HG03558 (cell line): ENCODE data around the gene SNX9.

ENCODE experiments used
- ATAC-seq: cut with Tn5 transposase; IDR thresholded peaks from one replicate; pipeline ENCODE4 v1.9.1; 2021; ENCODE audit warnings: moderate number of reproducible peaks; ENCODE audit not compliant: unreplicated experiment; ENCODE audit errors: extremely low read depth

SNX9 gene

DNA sequence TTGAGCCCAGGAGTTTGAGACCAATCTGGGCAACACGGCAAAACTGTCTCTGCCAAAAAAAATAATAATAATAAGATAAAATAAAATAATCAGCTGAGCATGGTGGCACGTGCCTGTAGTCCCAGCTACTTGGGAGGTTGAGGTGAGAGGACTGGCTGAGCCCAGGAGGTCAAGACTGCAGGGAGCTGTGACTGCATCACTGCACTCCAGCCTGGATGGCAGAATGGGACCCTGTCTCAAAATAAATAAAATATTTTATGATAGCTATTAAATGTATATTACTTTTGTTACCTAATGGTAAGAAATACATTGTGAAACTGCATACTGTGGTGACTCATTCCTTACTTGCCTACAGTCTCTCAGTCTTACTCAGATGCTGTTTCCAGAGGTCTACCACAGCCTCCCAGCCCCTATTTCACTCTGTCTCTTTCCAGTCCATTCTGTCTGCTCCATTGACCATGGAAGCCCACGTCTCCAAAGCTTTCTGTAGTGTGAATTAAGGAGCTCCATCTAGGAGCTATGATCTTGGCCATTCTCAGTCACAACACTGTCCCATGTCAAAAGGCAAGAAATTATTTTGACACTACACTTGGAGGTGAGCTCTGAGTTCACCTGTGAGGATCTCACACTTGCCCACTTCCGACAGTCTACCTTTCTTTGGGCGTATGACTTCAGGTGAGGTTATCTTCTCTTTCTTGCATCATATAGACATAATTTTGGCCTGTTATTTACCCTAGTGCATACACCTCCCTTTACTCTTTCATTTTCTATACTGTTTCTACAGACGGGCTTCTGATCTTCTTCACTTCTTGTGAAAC is 22.4 kb upstream of the SNX9 start:
- ATAC-seq: peak; percentile 85

DNA sequence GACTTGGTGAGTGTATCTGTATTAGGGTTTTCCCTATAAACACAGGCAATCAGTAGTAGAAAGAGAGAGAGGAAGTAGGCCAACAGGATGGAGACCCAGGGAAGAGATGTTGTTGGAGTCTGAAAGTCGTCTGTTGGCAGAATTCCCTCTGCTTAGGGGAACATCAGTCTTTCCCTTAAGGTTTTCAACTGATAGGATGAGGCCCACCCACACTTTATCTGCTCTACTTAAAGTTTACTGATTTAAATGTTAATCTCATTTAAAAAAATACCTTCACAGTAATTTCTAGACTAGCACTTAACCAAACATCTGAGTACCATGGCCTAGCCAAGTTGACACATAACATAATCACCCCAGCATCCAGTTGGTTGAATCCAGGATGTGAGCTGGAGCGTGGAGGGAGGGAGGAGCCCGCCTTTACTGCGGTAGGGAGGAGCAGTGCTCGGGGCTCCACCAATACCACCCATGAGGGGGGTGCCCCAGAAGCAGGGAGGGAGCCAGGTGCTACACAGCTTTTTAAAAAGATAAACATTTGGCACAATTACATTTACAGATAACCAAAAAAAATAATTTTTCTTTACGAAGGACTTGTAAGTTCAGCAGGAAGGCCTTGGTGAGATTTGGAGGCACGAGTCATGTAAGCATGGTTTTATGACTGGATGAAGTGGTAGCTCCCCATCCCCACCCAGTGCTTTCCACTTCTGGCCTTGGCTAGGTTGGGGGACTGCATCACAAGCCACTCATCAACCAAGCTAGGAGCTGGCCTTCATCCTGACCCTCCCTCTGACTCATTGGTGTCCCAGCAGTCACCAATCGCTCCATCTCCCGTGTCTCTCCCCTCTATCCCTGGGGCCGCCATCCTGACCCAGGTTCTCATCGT is 18.4 kb upstream of the SNX9 start:
- no peak for ATAC-seq

DNA sequence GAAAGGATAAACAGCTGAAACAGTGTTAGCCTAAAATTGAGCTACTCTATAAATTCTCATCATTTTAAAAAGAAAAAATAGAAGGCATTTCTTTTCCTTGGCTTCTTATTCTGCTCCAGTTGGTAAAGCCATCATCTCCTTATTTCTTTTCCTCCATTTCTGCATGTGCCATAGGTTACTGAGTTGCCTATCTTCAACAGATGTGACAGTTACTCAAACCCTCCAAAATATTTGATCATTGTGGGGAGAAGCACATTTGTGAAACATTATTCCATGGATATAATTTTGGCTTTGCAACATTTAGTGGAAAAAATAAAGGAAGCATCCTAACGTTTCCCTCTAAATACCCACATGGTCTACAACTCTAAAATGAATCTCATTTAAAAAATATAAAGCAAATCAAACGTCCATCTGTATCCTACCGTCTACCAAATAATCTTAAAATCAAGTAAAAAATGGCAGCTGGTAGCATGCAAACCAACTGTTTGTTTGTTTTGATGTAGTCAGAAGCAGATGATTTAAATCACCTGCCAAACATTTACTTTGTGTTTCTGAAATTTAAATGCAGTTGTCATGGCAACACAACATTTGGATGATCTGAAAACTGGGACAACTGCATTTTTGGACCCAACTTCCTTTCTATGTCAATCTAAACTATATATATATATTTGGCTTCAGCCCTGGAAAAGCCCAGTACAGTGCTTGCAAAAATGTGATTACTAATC is 16.8 kb upstream of the SNX9 start:
- ATAC-seq: no peak

DNA sequence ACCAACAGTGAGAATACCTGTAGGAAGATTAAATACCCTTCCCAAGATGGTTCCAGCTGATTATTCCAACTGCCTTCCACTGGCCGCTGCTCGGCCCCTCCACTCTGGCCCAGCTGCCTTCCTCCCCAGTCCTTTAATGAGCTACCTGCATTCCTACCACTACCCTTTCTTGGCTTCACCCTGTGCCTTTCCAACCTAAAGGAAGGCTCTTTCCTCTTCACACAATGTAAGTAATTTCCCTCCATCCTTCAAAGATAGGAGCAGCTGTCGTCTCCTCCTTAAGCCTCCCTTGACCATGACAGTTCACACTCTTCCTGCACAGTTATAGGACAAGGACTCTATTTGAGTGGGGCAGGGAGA is 16.2 kb upstream of the SNX9 start:
- ATAC-seq: no peak

DNA sequence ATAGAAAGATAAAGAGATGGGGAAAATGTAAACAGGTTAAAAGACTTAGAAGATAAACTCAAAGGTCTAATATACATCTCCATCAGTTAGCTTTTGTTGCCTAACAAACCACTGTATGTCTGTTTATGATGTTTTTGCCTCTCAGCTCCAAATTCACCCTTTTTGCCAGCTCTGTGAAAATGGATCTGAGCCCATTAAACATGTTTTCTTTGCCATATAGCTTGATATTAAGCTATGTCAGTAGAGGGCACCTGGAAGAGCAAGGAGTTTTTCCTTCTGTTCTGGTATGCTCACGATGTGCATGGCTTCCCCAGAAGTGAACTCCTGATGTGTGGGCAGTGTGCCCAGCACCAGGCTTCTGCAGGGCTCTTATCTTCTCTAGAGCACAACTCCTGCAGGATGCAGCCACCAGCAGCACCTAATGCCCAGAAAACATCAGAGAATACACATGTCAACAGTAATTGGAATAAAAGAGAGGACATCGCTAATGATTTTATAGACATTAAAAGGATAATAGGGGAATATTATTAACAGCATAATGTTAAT is 14.6 kb upstream of the SNX9 start:
- ATAC-seq: no peak

DNA sequence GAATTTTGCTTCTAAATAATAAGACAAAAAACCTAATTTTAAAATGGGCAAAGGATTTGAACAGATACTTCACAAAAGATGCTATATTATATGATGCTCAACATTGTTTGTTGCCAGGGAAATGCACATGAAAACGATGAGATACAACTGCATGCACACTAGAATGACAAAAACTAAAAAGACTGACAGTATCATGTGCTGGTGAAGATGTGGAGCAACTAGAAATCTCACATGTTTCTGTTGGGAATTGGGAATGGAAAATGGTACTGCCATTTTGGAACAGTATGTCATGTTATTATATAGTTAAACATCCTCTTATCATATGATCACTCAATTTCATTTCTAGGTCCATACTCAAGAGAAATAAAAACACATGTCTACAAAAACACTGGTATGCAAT is 13.4 kb upstream of the SNX9 start:
- no peak for ATAC-seq

DNA sequence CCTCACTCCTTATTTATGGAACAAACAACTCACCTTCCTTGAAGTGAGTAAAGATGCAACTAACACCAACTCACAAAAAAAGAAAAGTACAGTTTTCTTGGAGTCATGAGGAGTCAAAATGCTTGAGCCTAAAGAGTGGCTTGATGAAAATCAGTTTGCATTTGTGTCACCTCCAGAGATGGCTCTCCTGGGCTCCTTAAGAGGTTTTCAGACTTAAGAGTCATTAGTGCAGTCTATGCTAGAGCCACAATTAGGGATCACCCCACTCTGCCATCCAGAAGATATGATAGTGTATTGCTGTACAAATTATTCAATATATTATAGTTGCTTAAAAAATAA is 11.9 kb upstream of the SNX9 start:
- ATAC-seq: no peak

DNA sequence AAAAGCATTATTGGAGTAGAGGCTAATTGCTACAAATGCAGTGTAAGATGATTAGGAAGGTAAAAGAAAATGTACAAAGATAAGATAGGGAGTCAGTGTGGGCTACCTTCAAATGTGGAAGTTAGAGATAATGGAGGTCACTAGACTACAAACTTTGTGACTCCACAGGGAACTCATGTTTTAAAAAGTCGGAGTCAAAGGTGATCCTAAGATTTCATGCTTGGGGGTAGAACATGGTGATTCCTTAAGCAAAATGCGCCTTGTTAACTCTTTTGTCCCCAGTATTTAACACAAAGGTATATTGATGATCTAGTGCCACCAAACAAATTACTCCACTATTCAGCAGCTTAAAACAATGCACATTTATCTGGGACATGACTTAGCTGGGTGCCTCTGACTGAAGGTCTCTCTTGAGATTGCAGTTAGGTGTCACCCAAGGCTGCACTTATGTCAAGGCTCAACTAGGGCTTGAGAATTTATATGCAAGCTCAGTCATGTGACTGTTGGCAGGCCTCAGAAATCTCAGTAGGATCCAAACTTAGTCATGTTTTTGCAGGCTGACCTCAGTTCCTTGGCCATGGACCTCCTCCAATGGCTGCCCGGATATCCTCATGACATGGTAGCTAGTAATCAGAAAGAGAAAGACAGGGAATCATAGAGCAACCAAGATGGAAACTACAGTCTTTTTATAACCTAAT is 11.4 kb upstream of the SNX9 start:
- ATAC-seq: no peak

DNA sequence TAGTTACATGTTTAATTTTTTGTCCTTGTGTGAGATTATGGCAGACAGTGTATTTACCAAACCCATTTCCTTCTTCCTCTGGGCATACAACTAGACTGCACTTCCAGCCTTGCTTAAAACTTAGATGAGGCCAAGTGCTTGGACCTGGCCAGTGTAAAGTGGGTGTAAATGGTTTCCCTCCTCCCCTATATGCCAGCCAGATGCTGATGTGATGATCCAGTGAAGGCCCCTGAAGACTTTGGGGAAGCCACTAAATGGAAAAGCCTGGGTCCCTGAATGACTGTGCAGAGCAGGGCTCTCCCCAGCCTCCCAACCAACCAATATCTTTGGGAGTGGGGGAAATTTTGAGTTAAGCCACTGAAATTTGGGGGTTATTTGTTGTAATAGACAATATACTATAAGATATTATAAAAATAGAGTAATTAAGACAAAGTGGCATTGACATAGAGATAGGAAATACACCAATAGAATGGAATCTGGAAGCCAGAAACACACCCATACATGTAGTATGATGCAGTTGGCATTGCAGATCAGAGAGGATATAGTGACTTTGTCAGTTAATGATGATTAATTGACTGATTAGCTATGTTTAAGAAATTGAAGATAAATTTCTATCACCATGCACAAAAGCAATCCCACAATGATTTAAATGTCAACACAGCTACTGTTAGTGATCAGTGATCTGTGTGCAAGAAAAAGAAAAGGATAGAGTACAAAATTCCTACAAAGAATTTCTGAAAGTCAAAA is 10.4 kb upstream of the SNX9 start:
- ATAC-seq: no peak

DNA sequence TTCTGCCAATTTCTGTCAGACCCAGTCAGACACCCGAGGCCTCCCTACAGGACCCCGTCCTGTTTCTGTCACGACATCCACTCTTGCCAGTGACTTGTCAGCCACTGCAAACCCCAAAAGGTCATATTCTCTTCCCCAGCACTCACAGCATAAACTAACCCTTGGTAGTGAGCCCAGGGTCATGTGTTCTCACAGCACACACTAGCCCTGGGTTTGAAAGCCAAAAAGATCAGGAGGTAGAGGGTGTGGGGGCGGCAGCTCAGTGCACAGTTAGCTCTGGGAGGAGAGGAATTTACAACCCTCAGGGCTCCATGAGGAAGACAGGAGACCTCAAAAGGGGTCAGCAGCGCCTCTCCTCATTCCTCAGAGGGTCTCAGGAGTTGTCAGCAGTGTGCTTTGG is 9.9 kb upstream of the SNX9 start:
- ATAC-seq: no peak

DNA sequence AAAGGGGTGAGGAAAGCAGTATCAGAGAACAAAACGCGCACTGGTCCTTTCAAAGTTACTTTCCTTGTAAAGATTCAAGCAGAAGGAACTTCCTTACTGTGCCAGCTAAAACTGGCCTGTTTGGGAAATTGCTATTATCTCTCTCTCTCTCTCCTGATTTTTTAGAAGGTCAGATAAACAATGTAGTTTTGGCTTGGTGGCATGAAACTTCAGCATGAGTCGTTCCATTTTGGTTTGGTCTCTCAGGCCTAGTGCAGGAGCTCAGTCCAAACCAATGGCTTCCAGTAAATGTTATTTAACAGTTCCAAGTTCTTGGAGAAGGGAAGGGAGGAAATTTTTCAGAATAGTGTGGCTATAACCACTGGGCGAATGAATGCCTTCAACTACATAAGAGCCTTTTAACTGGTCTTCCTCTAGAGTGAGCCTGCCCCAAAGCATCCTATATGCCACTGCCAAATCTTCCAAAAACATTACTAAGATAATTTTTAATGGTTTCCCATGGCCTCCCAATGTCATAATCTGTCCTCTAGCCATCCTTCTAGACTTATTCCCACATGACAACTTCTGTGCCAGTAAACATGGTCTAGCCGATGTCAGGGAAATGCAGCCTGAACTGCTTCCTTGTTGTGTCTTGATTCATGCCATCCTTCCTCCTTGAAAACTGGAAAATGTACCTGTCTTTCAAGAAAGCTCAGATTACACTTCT is 9.1 kb upstream of the SNX9 start:
- no peak for ATAC-seq

DNA sequence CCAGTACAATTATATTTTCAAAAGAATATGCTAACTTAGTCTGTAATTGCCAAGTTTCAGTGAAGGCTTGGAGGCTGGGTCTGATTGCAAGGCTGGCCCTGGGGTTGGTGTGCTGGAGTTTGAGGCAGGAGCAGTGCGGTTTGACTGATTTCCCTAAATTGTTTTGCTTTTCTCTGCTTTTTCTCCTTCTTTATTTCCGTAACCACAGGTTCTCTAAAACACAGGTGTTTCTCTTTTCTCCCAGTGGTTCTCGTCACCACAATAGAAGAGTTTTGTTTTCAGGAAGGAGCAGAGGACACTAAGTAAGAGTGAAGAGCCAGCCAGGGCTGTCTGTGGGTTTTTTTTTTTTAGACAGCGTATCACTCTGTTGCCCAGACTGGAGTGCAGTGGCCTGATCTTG is 8.2 kb upstream of the SNX9 start:
- ATAC-seq: peak; percentile 55

DNA sequence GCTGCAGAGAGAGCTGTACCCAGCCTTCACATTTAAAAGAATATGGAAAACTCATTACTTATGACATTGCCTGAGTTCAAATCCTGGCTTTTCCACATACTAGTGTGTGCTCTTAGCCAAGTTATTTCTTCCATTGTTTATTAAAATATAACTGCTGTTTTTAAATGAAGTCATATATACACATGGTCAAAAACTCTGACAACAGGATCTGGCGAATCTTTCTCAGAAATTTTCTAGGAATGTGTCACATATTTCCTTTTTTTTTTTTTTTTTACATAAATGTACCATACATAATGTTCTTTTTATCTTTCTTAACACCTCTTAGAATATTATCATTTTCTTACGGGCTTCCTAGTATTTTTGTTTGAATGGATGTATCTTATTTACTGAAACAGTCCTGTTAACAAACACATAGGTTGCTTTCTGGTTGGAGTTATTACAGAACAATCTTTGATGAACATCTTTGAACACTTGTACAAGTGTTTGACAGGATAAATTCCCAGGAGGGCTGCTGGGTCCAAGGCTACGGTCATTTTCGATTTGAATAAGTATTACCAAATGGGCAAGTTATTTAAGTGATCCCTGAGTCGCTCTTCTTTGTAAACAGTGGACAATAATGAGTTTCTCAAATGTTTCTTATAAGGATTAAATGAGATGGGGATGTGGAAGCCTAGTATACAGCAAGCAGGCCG is 1.6 kb upstream of the SNX9 start:
- ATAC-seq: no peak

DNA sequence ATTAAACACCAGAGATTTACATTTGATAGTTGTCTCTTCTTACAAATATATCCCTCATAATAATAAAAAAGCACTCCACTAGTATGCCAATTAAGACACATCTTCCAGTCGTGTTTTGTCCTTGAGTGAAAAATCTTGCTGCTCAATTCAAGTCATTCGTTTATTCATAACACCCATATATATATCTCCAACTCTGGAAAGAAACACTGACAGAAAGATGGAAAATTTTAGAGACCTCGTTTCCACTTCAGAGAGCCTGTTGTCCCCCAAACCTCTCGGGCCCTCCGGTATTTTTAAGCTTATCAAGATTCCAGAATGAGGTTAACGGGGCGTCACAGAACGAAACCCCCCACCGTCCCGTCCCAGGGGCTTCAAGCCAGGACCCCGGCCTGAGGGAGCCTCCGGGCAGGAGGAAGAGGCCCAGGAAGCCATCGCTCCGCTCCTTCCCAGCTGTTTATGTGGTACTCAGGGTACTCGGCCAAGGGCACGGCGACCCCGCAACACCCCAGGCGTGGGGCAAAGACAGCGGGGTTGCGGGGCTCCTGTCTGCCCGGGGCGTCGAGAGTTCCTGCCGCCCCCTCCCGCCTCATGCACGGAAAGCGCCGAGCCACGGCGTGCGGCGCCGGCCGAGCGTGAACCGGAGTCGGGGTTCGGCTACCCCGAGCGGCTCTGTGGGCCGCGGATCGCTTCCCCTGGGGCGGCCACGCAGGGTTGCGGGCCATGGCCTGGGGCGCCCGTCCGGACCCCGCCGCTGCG is 623 bp upstream of the SNX9 start:
- no peak for ATAC-seq

DNA sequence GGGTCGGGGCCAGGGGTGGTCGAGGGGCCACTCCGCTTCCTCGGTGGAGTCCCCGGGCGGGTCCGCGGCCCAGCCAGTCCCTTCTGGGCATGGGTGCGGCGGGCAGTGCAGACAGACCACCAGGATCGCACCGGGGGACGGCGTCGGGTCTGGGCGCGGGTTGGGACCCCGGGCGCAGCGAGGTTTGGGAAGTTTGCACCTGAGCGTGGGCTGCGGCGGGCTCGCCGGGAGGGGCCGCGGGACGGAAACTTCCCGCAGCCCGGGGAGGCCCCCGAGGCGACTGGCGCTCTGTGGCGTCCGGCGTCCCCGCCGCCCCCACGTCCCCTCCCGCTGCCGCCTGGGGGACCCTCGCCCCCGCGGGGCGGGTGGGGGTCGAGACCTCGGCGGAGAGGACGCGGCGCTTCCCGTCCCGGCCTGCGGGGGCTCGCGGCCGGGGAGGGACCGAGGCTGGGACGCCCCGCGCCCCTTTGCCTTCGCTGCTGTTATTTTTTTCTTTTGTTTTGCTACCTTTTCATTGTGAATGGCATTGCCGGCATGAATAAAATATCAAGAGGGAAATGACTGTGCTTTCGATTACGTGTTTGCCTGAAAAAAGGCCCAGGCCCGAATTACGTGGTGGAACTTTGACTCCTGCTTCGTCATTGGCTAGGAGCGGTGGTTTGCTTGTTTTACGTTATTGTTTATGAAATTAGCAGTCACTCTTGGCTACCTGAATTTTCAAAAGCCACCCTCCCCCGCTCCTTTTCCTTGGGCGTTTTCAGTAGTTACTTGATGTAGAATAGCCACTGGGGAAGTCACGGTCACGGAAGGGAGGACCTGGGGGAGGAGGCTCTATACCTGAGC is 703 bp downstream of the SNX9 start:
- peak; percentile 28 for ATAC-seq

DNA sequence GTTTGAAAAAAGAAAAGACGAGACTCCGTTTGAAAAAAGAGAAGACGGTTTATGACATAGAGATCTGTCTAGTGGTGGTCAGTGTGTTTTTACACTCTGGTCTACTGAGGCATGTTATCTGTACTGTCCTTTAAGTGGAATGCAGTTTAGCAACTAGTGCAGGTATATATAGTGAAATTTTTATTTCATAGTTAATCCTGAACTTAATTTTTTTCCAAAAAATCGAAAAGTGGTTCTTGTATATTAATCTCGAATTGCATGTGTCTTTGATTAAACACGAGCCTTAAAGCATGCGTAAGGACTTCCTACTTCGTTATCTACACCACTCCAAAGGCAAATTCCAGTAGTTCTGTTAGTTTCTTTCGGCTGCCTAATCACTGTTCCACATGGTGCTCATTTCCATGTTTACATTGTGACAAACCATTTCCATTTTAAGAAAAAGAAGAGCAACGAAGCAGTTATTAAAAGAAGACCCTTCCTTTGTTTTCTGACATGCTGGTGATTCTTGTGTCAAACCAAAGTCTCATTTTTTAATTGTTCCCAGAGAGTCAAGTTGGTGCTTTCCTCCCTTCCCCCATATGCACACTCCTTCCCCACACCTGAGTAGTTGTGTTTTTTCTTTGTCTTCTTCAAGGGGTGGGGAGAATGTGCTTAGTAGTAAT is 2.3 kb downstream of the SNX9 start:
- no peak for ATAC-seq
